ENCODE data around the gene SLC13A5. TPM values are rescaled to one million over a fixed set of nuclear protein-coding genes. Genes with fewer than 3 reads are reported as not detected.

Gene SLC13A5
- total RNA-seq, 1 experiment from 2014 or later = not detected

DNA sequence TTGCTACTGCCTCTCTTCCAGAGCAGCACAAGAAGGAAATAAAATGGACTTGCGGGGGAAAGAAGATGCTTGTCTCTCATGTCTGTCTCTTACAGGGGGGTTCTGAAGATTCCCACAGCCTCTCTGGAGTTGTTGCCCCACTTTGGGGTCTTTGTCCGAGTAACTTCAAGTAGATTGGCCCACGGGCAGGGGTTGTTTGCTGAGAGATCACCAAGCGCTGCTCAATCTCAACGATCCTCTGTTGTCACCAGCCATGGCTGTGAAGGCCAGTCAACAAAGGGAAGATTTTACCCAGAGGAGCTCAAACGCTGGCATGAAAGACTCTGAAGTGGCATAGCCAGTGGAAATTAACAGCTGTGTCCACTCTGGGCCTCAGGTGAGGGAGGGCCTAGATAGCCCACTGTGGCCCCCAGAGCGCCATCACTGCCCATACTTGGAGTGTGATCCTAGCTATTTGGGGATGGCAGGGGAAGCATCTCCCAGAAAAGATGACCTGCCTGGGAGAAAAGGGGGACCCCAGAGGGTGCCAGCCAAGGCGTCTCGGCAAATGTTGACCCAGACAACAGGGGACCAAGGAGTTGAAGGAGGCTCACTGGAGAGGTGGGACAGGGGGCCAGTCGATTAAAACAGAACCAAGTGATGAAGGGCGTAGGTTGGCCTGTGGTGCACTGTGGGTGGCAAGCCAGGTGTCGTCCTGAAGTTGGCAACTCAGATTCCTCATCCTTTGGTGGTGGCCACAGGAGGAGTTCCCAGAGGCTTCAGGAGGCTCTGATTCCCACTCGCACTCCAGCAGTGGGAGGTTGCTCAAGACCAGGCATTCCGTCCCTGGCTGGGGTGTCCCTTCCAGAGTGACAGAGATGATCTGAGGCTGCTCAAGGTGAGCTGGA, 28.0 kb downstream of the SLC13A5 start:
- Histone ChIP-seq H3K4me2 (ENCODE audit: low read length) (no peak overlapping the region), H3K79me2 (ENCODE audit: low read length) (no peaks in the 10 kb centered on the region), H3K27ac (ENCODE audit: low read length) (no peak overlapping the region), H3K4me1 (ENCODE audit: insufficient read depth, low read length) (peaks cover under 1% of the 10 kb centered on the region; the same call in 1 of the 2 replicates), H2AFZ (ENCODE audit: low read length) (no peak overlapping the region), H3K27me3 (ENCODE audit: low read length) (no peaks in the 10 kb centered on the region), H3K4me3 (ENCODE audit: low read length) (no peak overlapping the region), H3K9ac (ENCODE audit: low read length) (no peak overlapping the region), H3K36me3 (ENCODE audit: low read depth, low read length) (no peaks in the 10 kb centered on the region), H4K20me1 (ENCODE audit: low read length) (no peaks in the 10 kb centered on the region), H3K9me2 (replicated peaks; ENCODE audit: low read length) (no peaks in the 10 kb centered on the region), H3F3A (ENCODE audit: low read length, unreplicated experiment) (no peaks in the 10 kb centered on the region), H3K9me3 (ENCODE audit: low read length) (no peaks in the 10 kb centered on the region)
- ATAC-seq = no peak
- POLR2A ChIA-PET (ENCODE audit: unreplicated experiment) = no interaction called here
- intact Hi-C loops (cut with micrococcal nuclease) = no loop called here
- no peak for DNase-seq
- CTCF ChIA-PET = no interaction called here
- TF ChIP-seq EZH2 (IDR thresholded peaks at IDR 0.05; ENCODE audit: low read length, unreplicated experiment) = no peak
- no peak for TF ChIP-seq EZH2phosphoT487 (IDR thresholded peaks at IDR 0.05; ENCODE audit: borderline replicate concordance, low read length)
- TF ChIP-seq, protein P1, sequence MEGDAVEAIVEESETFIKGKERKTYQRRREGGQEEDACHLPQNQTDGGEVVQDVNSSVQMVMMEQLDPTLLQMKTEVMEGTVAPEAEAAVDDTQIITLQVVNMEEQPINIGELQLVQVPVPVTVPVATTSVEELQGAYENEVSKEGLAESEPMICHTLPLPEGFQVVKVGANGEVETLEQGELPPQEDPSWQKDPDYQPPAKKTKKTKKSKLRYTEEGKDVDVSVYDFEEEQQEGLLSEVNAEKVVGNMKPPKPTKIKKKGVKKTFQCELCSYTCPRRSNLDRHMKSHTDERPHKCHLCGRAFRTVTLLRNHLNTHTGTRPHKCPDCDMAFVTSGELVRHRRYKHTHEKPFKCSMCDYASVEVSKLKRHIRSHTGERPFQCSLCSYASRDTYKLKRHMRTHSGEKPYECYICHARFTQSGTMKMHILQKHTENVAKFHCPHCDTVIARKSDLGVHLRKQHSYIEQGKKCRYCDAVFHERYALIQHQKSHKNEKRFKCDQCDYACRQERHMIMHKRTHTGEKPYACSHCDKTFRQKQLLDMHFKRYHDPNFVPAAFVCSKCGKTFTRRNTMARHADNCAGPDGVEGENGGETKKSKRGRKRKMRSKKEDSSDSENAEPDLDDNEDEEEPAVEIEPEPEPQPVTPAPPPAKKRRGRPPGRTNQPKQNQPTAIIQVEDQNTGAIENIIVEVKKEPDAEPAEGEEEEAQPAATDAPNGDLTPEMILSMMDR (conservative IDR thresholded peaks at IDR 0.05; ENCODE audit: low read depth, low read length) = no peak
- no TSS peak for BruUV-seq (replicated peaks)

- TF ChIP-seq, protein P1 (conservative IDR thresholded peaks at IDR 0.05; ENCODE audit: low read depth, low read length) = no peak
- TF ChIP-seq EZH2 (IDR thresholded peaks at IDR 0.05; ENCODE audit: low read length, unreplicated experiment) = no peak
- DNase-seq (no peak), ATAC-seq (no peak)
- Histone ChIP-seq H3K27ac (ENCODE audit: low read length) (no peak overlapping the region), H3K9ac (ENCODE audit: low read length) (no peak overlapping the region), H2AFZ (ENCODE audit: low read length) (no peak overlapping the region), H3K27me3 (ENCODE audit: low read length) (no peaks in the 10 kb centered on the region), H4K20me1 (ENCODE audit: low read length) (no peaks in the 10 kb centered on the region), H3K9me2 (replicated peaks; ENCODE audit: low read length) (no peaks in the 10 kb centered on the region), H3F3A (ENCODE audit: low read length, unreplicated experiment) (no peaks in the 10 kb centered on the region), H3K4me1 (ENCODE audit: insufficient read depth, low read length) (peaks cover 7% of the 10 kb centered on the region; the same call in 1 of the 2 replicates), H3K4me2 (ENCODE audit: low read length) (no peak overlapping the region), H3K79me2 (ENCODE audit: low read length) (no peaks in the 10 kb centered on the region), H3K36me3 (ENCODE audit: low read depth, low read length) (no peaks in the 10 kb centered on the region), H3K4me3 (ENCODE audit: low read length) (no peak overlapping the region), H3K9me3 (ENCODE audit: low read length) (no peaks in the 10 kb centered on the region)
- BruUV-seq (replicated peaks) = no TSS peak
- CTCF ChIA-PET = no interaction called here
- intact Hi-C loops (cut with micrococcal nuclease) = no loop called here
- POLR2A ChIA-PET (ENCODE audit: unreplicated experiment) = no interaction called here
These were observed 28.7 kb downstream of the SLC13A5 start for GRCh38 chr17:6684460-6684783.

DNA sequence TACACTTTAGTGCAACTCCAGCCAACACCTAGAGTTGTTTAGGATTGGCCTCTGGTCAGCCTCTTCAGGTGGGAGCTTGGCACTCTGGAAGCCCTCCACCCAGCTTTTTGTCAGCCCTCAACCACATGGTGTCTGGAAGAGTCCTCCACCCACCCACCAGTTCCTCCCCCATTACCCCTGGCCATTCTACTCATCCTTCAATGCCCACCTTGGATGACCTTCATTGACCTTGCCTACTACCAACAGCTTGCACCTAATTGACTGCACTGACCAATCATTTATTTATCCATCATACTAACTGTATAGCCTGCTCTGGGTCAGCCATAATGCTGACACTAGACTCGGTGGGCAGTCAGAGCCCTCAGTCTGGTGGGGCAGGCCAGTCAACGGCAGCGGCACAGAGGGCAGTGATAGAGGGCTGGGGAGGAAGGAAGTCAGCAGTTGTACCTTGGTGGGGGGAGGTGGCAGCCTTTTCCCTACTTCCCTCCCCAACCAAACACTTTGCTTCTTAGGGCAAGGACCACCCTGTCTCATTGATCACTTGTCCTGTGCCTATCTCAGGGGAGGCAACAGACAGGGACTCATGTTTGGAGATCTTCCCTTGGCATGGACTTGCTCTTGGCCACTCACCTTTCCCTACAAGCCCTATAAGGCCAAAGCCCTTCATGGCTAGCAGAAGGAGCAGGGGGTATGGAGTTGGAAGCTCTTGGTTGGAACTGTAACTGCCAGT, 29.3 kb downstream of the SLC13A5 start:
- Histone ChIP-seq H3K79me2 (ENCODE audit: low read length) (no peaks in the 10 kb centered on the region), H4K20me1 (ENCODE audit: low read length) (no peaks in the 10 kb centered on the region), H3K36me3 (ENCODE audit: low read depth, low read length) (no peaks in the 10 kb centered on the region), H3K4me2 (ENCODE audit: low read length) (no peak overlapping the region), H3K9me3 (ENCODE audit: low read length) (no peaks in the 10 kb centered on the region), H2AFZ (ENCODE audit: low read length) (no peak overlapping the region), H3K27ac (ENCODE audit: low read length) (no peak overlapping the region), H3K4me1 (ENCODE audit: insufficient read depth, low read length) (peaks cover 11% of the 10 kb centered on the region), H3K9ac (ENCODE audit: low read length) (no peak overlapping the region), H3K4me3 (ENCODE audit: low read length) (no peak overlapping the region), H3K27me3 (ENCODE audit: low read length) (no peaks in the 10 kb centered on the region), H3K9me2 (replicated peaks; ENCODE audit: low read length) (no peaks in the 10 kb centered on the region), H3F3A (ENCODE audit: low read length, unreplicated experiment) (no peaks in the 10 kb centered on the region)
- ATAC-seq (no peak), DNase-seq (no peak)
- TF ChIP-seq EZH2 (IDR thresholded peaks at IDR 0.05; ENCODE audit: low read length, unreplicated experiment) (no peak), EZH2phosphoT487 (IDR thresholded peaks at IDR 0.05; ENCODE audit: borderline replicate concordance, low read length) (no peak)
- TF ChIP-seq, protein P1 (conservative IDR thresholded peaks at IDR 0.05; ENCODE audit: low read depth, low read length) = no peak
- intact Hi-C loops (cut with micrococcal nuclease) = no loop called here
- POLR2A ChIA-PET (ENCODE audit: unreplicated experiment) = no interaction called here
- CTCF ChIA-PET = no interaction called here
- BruUV-seq (replicated peaks) = no TSS peak

Data from PC-3 (cell line).